B cell (primary cell): ENCODE data around the gene FNDC3A. TPM values are rescaled to one million over a fixed set of nuclear protein-coding genes. Genes with fewer than 3 reads are reported as not detected.

Experiments
- ATAC-seq: fragments of 200-7000 bp; cut with Tn5 transposase; one replicate; pipeline ENCODE4 v1.10.0; 2021; ENCODE audit warnings: low read depth, mild to moderate bottlenecking, moderate number of reproducible peaks, moderate library complexity
- CTCF ChIA-PET: fragments of 350-600 bp; sonication (Branson Sonifier 250); formaldehyde crosslinking; loops from one replicate; lab custom pipeline; 2021; ENCODE audit warnings: antibody characterized with exemption, inconsistent platforms; lab: Charles Lee
- POLR2A ChIA-PET: fragments of 350-600 bp; sonication (Branson Sonifier 250); formaldehyde crosslinking; loops from one replicate; lab custom pipeline; 2021; ENCODE audit warnings: antibody characterized with exemption; lab: Charles Lee
- DNase-seq: peaks from one replicate; pipeline ENCODE4 v3.0.0; 2013
- H2AFZ ChIP-seq: 2 replicates; pipeline ENCODE4 v1.6.1; 2012; ENCODE audit warnings: mild to moderate bottlenecking, low read depth, low read length; ENCODE audit not compliant: insufficient read depth, poor library complexity, severe bottlenecking
- H3K27ac ChIP-seq, 2 donors: 1 replicate in 1 of 2; 2 replicates in 1 of 2; pipeline ENCODE4 v1.5.1; 2012 to 2013; ENCODE audit warnings: low read length in 2 of 2, mild to moderate bottlenecking in 2 of 2, moderate library complexity in 1 of 2
- H3K27me3 ChIP-seq, 4 experiments: fragments of 200-600 bp in 1 of 4; sonication (generic) in 1 of 4; replicated peaks in 1 of 4; 1 replicate in 2 of 4; 2 replicates in 2 of 4; pipeline versions ENCODE4 v1.6.1 to v1.7.0; 2013 to 2016; ENCODE audit warnings: low read length in 3 of 4, mild to moderate bottlenecking in 2 of 4, mixed read lengths in 1 of 4, moderate library complexity in 1 of 4; ENCODE audit not compliant: insufficient read depth in 4 of 4, control insufficient read depth in 3 of 4; ENCODE audit errors: control extremely low read depth in 1 of 4
- H3K36me3 ChIP-seq, 2 experiments: replicated peaks in 1 of 2; 1 replicate in 1 of 2; 2 replicates in 1 of 2; pipeline versions ENCODE4 v1.6.1 to v1.7.1; 2013; ENCODE audit warnings: low read length in 1 of 2; ENCODE audit not compliant: insufficient read depth in 2 of 2, control insufficient read depth in 1 of 2; ENCODE audit errors: control extremely low read depth in 1 of 2, extremely low read depth in 1 of 2
- H3K4me1 ChIP-seq, 2 donors: fragments of 200-600 bp in 1 of 2; sonication (generic) in 1 of 2; 1 replicate in 1 of 2; 2 replicates in 1 of 2; pipeline versions ENCODE4 v1.5.1 to v1.6.1; 2013 to 2017; ENCODE audit warnings: low read length in 2 of 2; ENCODE audit not compliant: control insufficient read depth in 2 of 2, insufficient read depth in 2 of 2
- H3K4me2 ChIP-seq: replicated peaks from 2 replicates; pipeline ENCODE3; 2012; ENCODE audit warnings: mild to moderate bottlenecking, low read depth, low read length; ENCODE audit not compliant: poor library complexity, severe bottlenecking
- H3K4me3 ChIP-seq, 5 experiments: fragments of 200-600 bp in 1 of 5; sonication (generic) in 1 of 5; 1 replicate in 3 of 5; 2 replicates in 2 of 5; pipeline versions ENCODE4 v1.5.1 to v1.7.0; 2011 to 2016; ENCODE audit warnings: low read length in 4 of 5, mild to moderate bottlenecking in 4 of 5, low read depth in 2 of 5, control low read depth in 1 of 5, moderate library complexity in 1 of 5; ENCODE audit not compliant: insufficient read depth in 1 of 5; ENCODE audit errors: control extremely low read depth in 1 of 5, extremely low read depth in 1 of 5
- H3K79me2 ChIP-seq: fragments of 200-600 bp; sonication (generic); one replicate; pipeline ENCODE4 v1.6.0; 2016; ENCODE audit warnings: low read length; ENCODE audit not compliant: control insufficient read depth, insufficient read depth
- H3K9ac ChIP-seq: fragments of 200-600 bp; sonication (generic); 2 replicates; pipeline ENCODE4 v1.6.1; 2017; ENCODE audit warnings: mild to moderate bottlenecking, low read length, moderate library complexity
- H3K9me3 ChIP-seq, 3 donors: one replicate each; pipeline versions ENCODE4 v1.6.1 to v1.7.1; 2013; ENCODE audit warnings: low read length in 2 of 3; ENCODE audit not compliant: control insufficient read depth in 2 of 3, insufficient read depth in 1 of 3; ENCODE audit errors: control extremely low read depth in 1 of 3
- H4K20me1 ChIP-seq: 2 replicates; pipeline ENCODE4 v1.6.0; 2012; ENCODE audit warnings: mild to moderate bottlenecking, low read length; ENCODE audit not compliant: insufficient read depth, control insufficient read depth, poor library complexity, severe bottlenecking
- H3K27ac Mint-ChIP-seq: one replicate; pipeline ENCODE4 v1.8.0; 2021; ENCODE audit warnings: mixed read lengths
- H3K27me3 Mint-ChIP-seq: one replicate; pipeline ENCODE4 v1.8.0; 2021; ENCODE audit warnings: mixed read lengths
- H3K4me1 Mint-ChIP-seq: one replicate; pipeline ENCODE4 v1.8.0; 2021; ENCODE audit warnings: mixed read lengths
- H3K4me3 Mint-ChIP-seq: one replicate; pipeline ENCODE4 v1.8.0; 2021; ENCODE audit warnings: mixed read lengths
- H3K9me3 Mint-ChIP-seq: one replicate; pipeline ENCODE4 v1.8.0; 2022; ENCODE audit warnings: mixed read lengths; ENCODE audit not compliant: insufficient read depth
- CTCF ChIP-seq: fragments of 200-600 bp; IDR thresholded peaks from one replicate; pipeline ENCODE4 v1.8.0; 2022; ENCODE audit warnings: antibody characterized with exemption, mild to moderate bottlenecking
- EZH2 ChIP-seq: IDR thresholded peaks from 2 replicates; pipeline ENCODE4 v1.6.1; 2012; ENCODE audit warnings: borderline replicate concordance, low read depth, mild to moderate bottlenecking, moderate library complexity, low read length; ENCODE audit not compliant: insufficient read depth, poor library complexity, severe bottlenecking
- WGBS: methylation state at CpG from one replicate; pipeline ENCODE4 v1.1.5; 2013; ENCODE audit warnings: missing lambda C conversion rate; ENCODE audit not compliant: insufficient coverage; 5-methylcytosine and 5-hydroxymethylcytosine counted together
- intact Hi-C: fragments of 100-400 bp; cut with micrococcal nuclease; formaldehyde crosslinking; loops from one replicate; pipeline ENCODE4 v1.10.0; 2022
- polyA plus RNA-seq: library from polyadenylated mRNA; depleted of rRNA; stranded (reverse); fragments of >200 nt; gene quantifications from 2 replicates; pipeline ENCODE4 v1.2.3, GENCODE V29; 2012
- total RNA-seq, 2 donors: library from RNA; stranded (reverse); fragments of 120-200 nt in 1 of 2; gene quantifications; 1 replicate in 1 of 2; 2 replicates in 1 of 2; pipeline versions ENCODE4 v1.2.3 to v1.2.4, GENCODE V29; 2013 to 2022

Gene FNDC3A
- total and polyA plus RNA-seq, 2 donors (not counting 1 experiment from before 2014, with no cell fraction given) = 13.5 to 37.1 TPM

GRCh38 chr13:48938308-48938943, 37.3 kb upstream of the FNDC3A start:
- CTCF ChIA-PET = no interaction called here
- POLR2A ChIA-PET = no interaction called here
- Histone ChIP-seq H3K4me3 (no peak overlapping the region), H3K36me3 (no peaks in the 10 kb centered on the region), H4K20me1 (no peaks in the 10 kb centered on the region), H3K79me2 (no peaks in the 10 kb centered on the region), H2AFZ (no peak overlapping the region), H3K4me2 (no peak overlapping the region), H3K27me3 (peaks cover 0 to 4% (median 0%) of the 10 kb centered on the region in 4 experiments), H3K9me3 (peaks cover 0 to 3% (median 0%) of the 10 kb centered on the region in 3 donors), H3K9ac (no peak overlapping the region), H3K27ac (no peak overlapping the region), H3K4me1 (no peaks in the 10 kb centered on the region)
- no peak for ATAC-seq
- peaks cover 41% of the 10 kb centered on the region for H3K27me3 Mint-ChIP-seq
- intact Hi-C loops = no loop called here
- no peaks in the 10 kb centered on the region for H3K4me1 Mint-ChIP-seq
- TF ChIP-seq EZH2 (no peak), CTCF (no peak)
- H3K27ac Mint-ChIP-seq = no peak overlapping the region
- no peak overlapping the region for H3K4me3 Mint-ChIP-seq
- DNase-seq = no peak
- no peaks in the 10 kb centered on the region for H3K9me3 Mint-ChIP-seq

GRCh38 chr13:48939728-48940127, 36.0 kb upstream of the FNDC3A start:
- no peak overlapping the region for H3K4me3 Mint-ChIP-seq
- ATAC-seq = no peak

More at GRCh38 chr13:48939728-48940127, 36.0 kb upstream of the FNDC3A start:
- ChIA-PET CTCF (no interaction called here), POLR2A (no interaction called here)
- peaks cover 0 to 4% (median 0%) of the 10 kb centered on the region in 4 experiments for H3K27me3 ChIP-seq
- H3K9me3 Mint-ChIP-seq = no peaks in the 10 kb centered on the region
- no peak overlapping the region for H3K27ac ChIP-seq
- H2AFZ ChIP-seq = no peak overlapping the region
- H3K9ac ChIP-seq = no peak overlapping the region
- no peaks in the 10 kb centered on the region for H3K4me1 Mint-ChIP-seq
- TF ChIP-seq CTCF = no peak
- TF ChIP-seq EZH2 = no peak
- intact Hi-C loops = no loop called here
- no peak overlapping the region for H3K4me2 ChIP-seq
- DNase-seq = no peak
- no peak overlapping the region for H3K4me3 ChIP-seq
- H3K79me2 ChIP-seq = no peaks in the 10 kb centered on the region
- H3K27ac Mint-ChIP-seq = no peak overlapping the region
- H3K36me3 ChIP-seq = no peaks in the 10 kb centered on the region
- peaks cover 29% of the 10 kb centered on the region for H3K27me3 Mint-ChIP-seq
- H3K4me1 ChIP-seq = no peaks in the 10 kb centered on the region
- peaks cover 0 to 3% (median 0%) of the 10 kb centered on the region in 3 donors for H3K9me3 ChIP-seq
- 100% methylated on average over 1 of the region's 2 CpGs for WGBS
- H4K20me1 ChIP-seq = no peaks in the 10 kb centered on the region
